Fibroblast of lung (primary cell): ENCODE results near the gene PANK4.

ENCODE experiments used
- CTCF ChIP-seq, 2 donors: IDR thresholded peaks in 1 of 2; conservative IDR thresholded peaks in 1 of 2; 1 replicate in 1 of 2; 2 replicates in 1 of 2; pipeline ENCODE4 v1.5.1; 2011 to 2012; ENCODE audit warnings: low read length in 2 of 2, control low read depth in 1 of 2, inconsistent platforms in 1 of 2, low read depth in 1 of 2, mild to moderate bottlenecking in 1 of 2
- EZH2 ChIP-seq: IDR thresholded peaks from 2 replicates; pipeline ENCODE4 v1.5.1; 2012; ENCODE audit warnings: low read length, control low read depth, mild to moderate bottlenecking; ENCODE audit errors: missing control alignments

GRCh38 chr1:2493691-2494322 lies 32.6 kb downstream of the PANK4 start:
- TF ChIP-seq CTCF (conservative IDR thresholded peaks at IDR 0.05 in 1 of 2, IDR thresholded peaks at IDR 0.05 in 1 of 2; ENCODE audit: low read depth in 1 of 2, low read length in 2 of 2) (no peak), EZH2 (no peak)
